ENCODE data around the gene RCC2.

RCC2 gene

DNA sequence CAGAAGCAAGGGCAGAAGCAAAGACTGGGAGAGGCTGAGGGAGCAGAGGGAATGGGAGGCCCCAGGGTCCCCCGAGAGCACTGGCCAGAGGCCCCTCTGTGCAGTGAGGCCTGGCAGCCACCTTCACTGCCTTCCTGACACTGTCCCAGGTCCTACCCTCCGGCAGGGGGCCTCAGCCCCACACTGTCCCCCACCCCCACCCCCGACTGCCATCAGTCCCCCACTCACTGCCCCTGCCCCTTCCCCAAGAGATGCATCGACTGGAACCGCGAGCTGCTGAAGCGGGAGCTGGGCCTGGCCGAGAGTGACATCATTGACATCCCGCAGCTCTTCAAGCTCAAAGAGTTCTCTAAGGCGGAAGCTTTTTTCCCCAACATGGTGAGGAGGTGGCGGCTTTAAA is 80.4 kb downstream of the RCC2 start:
- TF ChIP-seq CTCF (IDR thresholded peaks at IDR 0.05; ENCODE audit: unreplicated experiment in 3 of 3) = no peak
- Mint-ChIP-seq H3K4me1 (no peaks in the 10 kb centered on the region), H3K4me3 (no peak overlapping the region), H3K9me3 (no peaks in the 10 kb centered on the region), H3K27ac (no peak overlapping the region), H3K36me3 (ENCODE audit: low read depth) (no peaks in the 10 kb centered on the region), H3K27me3 (ENCODE audit: low read depth) (peaks cover 10% of the 10 kb centered on the region)

DNA sequence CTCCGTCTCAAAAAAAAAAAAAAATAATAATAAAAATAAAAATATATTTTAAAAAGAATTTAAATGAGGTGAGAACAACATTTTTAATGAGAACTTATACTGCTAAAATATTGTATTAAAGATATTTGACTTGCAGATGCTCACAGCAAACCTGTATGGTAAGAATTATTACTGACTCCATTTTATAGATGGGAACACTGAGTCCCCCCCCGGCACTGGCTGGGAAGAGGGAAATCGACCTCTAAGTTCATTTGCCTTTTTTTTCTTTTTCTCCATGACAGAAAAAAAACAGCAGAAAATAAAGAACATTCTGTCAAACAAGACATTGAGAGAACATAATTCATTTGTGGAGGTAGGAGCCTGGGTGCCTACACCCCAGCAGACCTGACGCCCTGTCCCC is 80.9 kb downstream of the RCC2 start:
- Mint-ChIP-seq H3K27me3 (ENCODE audit: low read depth) (peaks cover 7% of the 10 kb centered on the region), H3K27ac (no peak overlapping the region), H3K4me3 (no peak overlapping the region), H3K4me1 (no peaks in the 10 kb centered on the region), H3K9me3 (no peaks in the 10 kb centered on the region), H3K36me3 (ENCODE audit: low read depth) (no peaks in the 10 kb centered on the region)
- no peak for TF ChIP-seq CTCF (IDR thresholded peaks at IDR 0.05; ENCODE audit: unreplicated experiment in 3 of 3)

Measured in nephron (organoid).